ENCODE data around the gene LRCOL1.

Gene LRCOL1

GRCh38 chr12:132633398-132633797 lies 23.0 kb upstream of the LRCOL1 start:
- no peak overlapping the region for H3K9ac ChIP-seq (ENCODE audit: low read length)
- no peak overlapping the region for H3K4me3 ChIP-seq (ENCODE audit: low read length)
- DNase-seq (ENCODE audit: low read depth): no peak
- H3K36me3 ChIP-seq (ENCODE audit: control insufficient read depth, insufficient read depth, low read length, severe bottlenecking): peaks cover 51% of the 10 kb centered on the region
- H3K9me3 ChIP-seq (ENCODE audit: control insufficient read depth, low read length): no peaks in the 10 kb centered on the region
- H3K4me1 ChIP-seq (ENCODE audit: control insufficient read depth, insufficient read depth, low read length): peaks cover 8% of the 10 kb centered on the region
- H3K27me3 ChIP-seq (replicated peaks; ENCODE audit: control insufficient read depth, insufficient read depth, low read length): no peaks in the 10 kb centered on the region

GRCh38 chr12:132632521-132633228 lies 22.3 kb upstream of the LRCOL1 start:
- DNase-seq (ENCODE audit: low read depth): no peak
- Histone ChIP-seq H3K36me3 (ENCODE audit: control insufficient read depth, insufficient read depth, low read length, severe bottlenecking) (peaks cover 48% of the 10 kb centered on the region), H3K27me3 (replicated peaks; ENCODE audit: control insufficient read depth, insufficient read depth, low read length) (no peaks in the 10 kb centered on the region), H3K4me1 (ENCODE audit: control insufficient read depth, insufficient read depth, low read length) (peaks cover under 1% of the 10 kb centered on the region), H3K9me3 (ENCODE audit: control insufficient read depth, low read length) (no peaks in the 10 kb centered on the region), H3K4me3 (ENCODE audit: low read length) (no peak overlapping the region), H3K9ac (ENCODE audit: low read length) (no peak overlapping the region)

GRCh38 chr12:132631666-132632065 lies 21.3 kb upstream of the LRCOL1 start:
- Histone ChIP-seq H3K9ac (ENCODE audit: low read length) (no peak overlapping the region), H3K27me3 (replicated peaks; ENCODE audit: control insufficient read depth, insufficient read depth, low read length) (no peaks in the 10 kb centered on the region), H3K9me3 (ENCODE audit: control insufficient read depth, low read length) (no peaks in the 10 kb centered on the region), H3K4me3 (ENCODE audit: low read length) (no peak overlapping the region), H3K4me1 (ENCODE audit: control insufficient read depth, insufficient read depth, low read length) (no peaks in the 10 kb centered on the region), H3K36me3 (ENCODE audit: control insufficient read depth, insufficient read depth, low read length, severe bottlenecking) (peaks cover 43% of the 10 kb centered on the region)
- no peak for DNase-seq (ENCODE audit: low read depth)

GRCh38 chr12:132630672-132631071 lies 20.3 kb upstream of the LRCOL1 start:
- Histone ChIP-seq H3K27me3 (replicated peaks; ENCODE audit: control insufficient read depth, insufficient read depth, low read length) (no peaks in the 10 kb centered on the region), H3K9me3 (ENCODE audit: control insufficient read depth, low read length) (no peaks in the 10 kb centered on the region), H3K9ac (ENCODE audit: low read length) (no peak overlapping the region), H3K4me3 (ENCODE audit: low read length) (no peak overlapping the region), H3K36me3 (ENCODE audit: control insufficient read depth, insufficient read depth, low read length, severe bottlenecking) (peaks cover 42% of the 10 kb centered on the region), H3K4me1 (ENCODE audit: control insufficient read depth, insufficient read depth, low read length) (no peaks in the 10 kb centered on the region)
- DNase-seq (ENCODE audit: low read depth): no peak

- H3K4me3 ChIP-seq (ENCODE audit: low read length): no peak overlapping the region
- no peak for DNase-seq (ENCODE audit: low read depth)
- peaks cover 50% of the 10 kb centered on the region for H3K36me3 ChIP-seq (ENCODE audit: control insufficient read depth, insufficient read depth, low read length, severe bottlenecking)
- no peaks in the 10 kb centered on the region for H3K4me1 ChIP-seq (ENCODE audit: control insufficient read depth, insufficient read depth, low read length)
- no peaks in the 10 kb centered on the region for H3K9me3 ChIP-seq (ENCODE audit: control insufficient read depth, low read length)
- no peaks in the 10 kb centered on the region for H3K27me3 ChIP-seq (replicated peaks; ENCODE audit: control insufficient read depth, insufficient read depth, low read length)
- H3K9ac ChIP-seq (ENCODE audit: low read length): no peak overlapping the region
Measured at GRCh38 chr12:132629330-132629729, 18.9 kb upstream of the LRCOL1 start.

GRCh38 chr12:132625731-132626430 lies 15.5 kb upstream of the LRCOL1 start:
- peaks cover 8% of the 10 kb centered on the region for H3K4me1 ChIP-seq (ENCODE audit: control insufficient read depth, insufficient read depth, low read length)
- no peak overlapping the region for H3K9ac ChIP-seq (ENCODE audit: low read length)
- H3K27me3 ChIP-seq (replicated peaks; ENCODE audit: control insufficient read depth, insufficient read depth, low read length): peaks cover 7% of the 10 kb centered on the region
- peaks cover 33% of the 10 kb centered on the region for H3K36me3 ChIP-seq (ENCODE audit: control insufficient read depth, insufficient read depth, low read length, severe bottlenecking)
- H3K9me3 ChIP-seq (ENCODE audit: control insufficient read depth, low read length): no peaks in the 10 kb centered on the region
- DNase-seq (ENCODE audit: low read depth): no peak
- H3K4me3 ChIP-seq (ENCODE audit: low read length): no peak overlapping the region

GRCh38 chr12:132624910-132625630 lies 14.7 kb upstream of the LRCOL1 start:
- no peak overlapping the region for H3K9ac ChIP-seq (ENCODE audit: low read length)
- H3K4me1 ChIP-seq (ENCODE audit: control insufficient read depth, insufficient read depth, low read length): peaks cover 8% of the 10 kb centered on the region
- H3K9me3 ChIP-seq (ENCODE audit: control insufficient read depth, low read length): no peaks in the 10 kb centered on the region
- peaks cover 28% of the 10 kb centered on the region for H3K36me3 ChIP-seq (ENCODE audit: control insufficient read depth, insufficient read depth, low read length, severe bottlenecking)
- no peak for DNase-seq (ENCODE audit: low read depth)
- peaks cover 15% of the 10 kb centered on the region for H3K27me3 ChIP-seq (replicated peaks; ENCODE audit: control insufficient read depth, insufficient read depth, low read length)
- no peak overlapping the region for H3K4me3 ChIP-seq (ENCODE audit: low read length)

- no peak overlapping the region for H3K4me3 ChIP-seq (ENCODE audit: low read length)
- H3K36me3 ChIP-seq (ENCODE audit: control insufficient read depth, insufficient read depth, low read length, severe bottlenecking): peaks cover 21% of the 10 kb centered on the region
- no peaks in the 10 kb centered on the region for H3K9me3 ChIP-seq (ENCODE audit: control insufficient read depth, low read length)
- DNase-seq (ENCODE audit: low read depth): no peak
- peaks cover 8% of the 10 kb centered on the region for H3K4me1 ChIP-seq (ENCODE audit: control insufficient read depth, insufficient read depth, low read length)
- H3K9ac ChIP-seq (ENCODE audit: low read length): no peak overlapping the region
- peaks cover 16% of the 10 kb centered on the region for H3K27me3 ChIP-seq (replicated peaks; ENCODE audit: control insufficient read depth, insufficient read depth, low read length)
Measured at GRCh38 chr12:132624186-132624855, 13.9 kb upstream of the LRCOL1 start.

GRCh38 chr12:132623072-132623869 lies 12.9 kb upstream of the LRCOL1 start:
- Histone ChIP-seq H3K9me3 (ENCODE audit: control insufficient read depth, low read length) (no peaks in the 10 kb centered on the region), H3K9ac (ENCODE audit: low read length) (no peak overlapping the region), H3K4me3 (ENCODE audit: low read length) (no peak overlapping the region), H3K27me3 (replicated peaks; ENCODE audit: control insufficient read depth, insufficient read depth, low read length) (peaks cover 16% of the 10 kb centered on the region), H3K36me3 (ENCODE audit: control insufficient read depth, insufficient read depth, low read length, severe bottlenecking) (peaks cover 21% of the 10 kb centered on the region), H3K4me1 (ENCODE audit: control insufficient read depth, insufficient read depth, low read length) (peaks cover 8% of the 10 kb centered on the region)
- DNase-seq (ENCODE audit: low read depth): no peak

GRCh38 chr12:132622437-132623071 lies 12.2 kb upstream of the LRCOL1 start:
- Histone ChIP-seq H3K9me3 (ENCODE audit: control insufficient read depth, low read length) (no peaks in the 10 kb centered on the region), H3K27me3 (replicated peaks; ENCODE audit: control insufficient read depth, insufficient read depth, low read length) (peaks cover 22% of the 10 kb centered on the region), H3K36me3 (ENCODE audit: control insufficient read depth, insufficient read depth, low read length, severe bottlenecking) (peaks cover 21% of the 10 kb centered on the region), H3K9ac (ENCODE audit: low read length) (no peak overlapping the region), H3K4me1 (ENCODE audit: control insufficient read depth, insufficient read depth, low read length) (peaks cover 11% of the 10 kb centered on the region), H3K4me3 (ENCODE audit: low read length) (no peak overlapping the region)
- peak; percentile 70 for DNase-seq (ENCODE audit: low read depth)

All from adipocyte (in vitro differentiated cells).